K562 (cell line): ENCODE measurements around the gene RBM4B. TPM values are rescaled to one million over a fixed set of nuclear protein-coding genes. Genes with fewer than 3 reads are reported as not detected.

ENCODE experiments used
- BCL6 ChIP-seq: fragments of 250-450 bp; sonication (Bioruptor Pico); IDR thresholded peaks from 2 replicates; pipeline ENCODE4 v1.4.0; 2020
- GTF2F1 ChIP-seq: IDR thresholded peaks from 2 replicates; pipeline ENCODE4 v1.6.1; 2011; ENCODE audit warnings: low read depth, low read length, improper control_type of control experiment
- HDAC1 ChIP-seq, 2 experiments: fragments of 450-650 bp; IDR thresholded peaks; 2 replicates each; pipeline ENCODE4 v1.6.1; 2016 to 2017; ENCODE audit warnings: inconsistent platforms in 1 of 2, mild to moderate bottlenecking in 1 of 2, moderate library complexity in 1 of 2
- ILK ChIP-seq: fragments of 450-650 bp; IDR thresholded peaks from 2 replicates; pipeline ENCODE4 v1.6.1; 2016; ENCODE audit warnings: missing genetic modification characterization, low read depth, mild to moderate bottlenecking, missing compliant biosample characterization, moderate library complexity, borderline replicate concordance
- KAT8 ChIP-seq: fragments of 450-650 bp; IDR thresholded peaks from 2 replicates; pipeline ENCODE4 v1.6.1; 2016; ENCODE audit warnings: low read depth, mild to moderate bottlenecking
- MXI1 ChIP-seq: IDR thresholded peaks from 2 replicates; pipeline ENCODE4 v1.6.1; 2011; ENCODE audit warnings: low read depth, mild to moderate bottlenecking, improper control_type of control experiment, low read length
- MYBL2 ChIP-seq, 2 experiments: fragments of 450-650 bp in 1 of 2; sonication (generic) in 1 of 2; formaldehyde crosslinking in 1 of 2; IDR thresholded peaks; 2 replicates each; pipeline versions ENCODE4 v1.6.1 to v1.8.1; 2017 to 2022; ENCODE audit warnings: borderline replicate concordance in 1 of 2, inconsistent platforms in 1 of 2, low read depth in 1 of 2, mild to moderate bottlenecking in 1 of 2, missing genetic modification reagents in 1 of 2, moderate library complexity in 1 of 2
- NCOA2 ChIP-seq, 2 experiments: fragments of 450-650 bp; IDR thresholded peaks; 2 replicates each; pipeline ENCODE4 v1.6.1; 2018; ENCODE audit warnings: mild to moderate bottlenecking in 2 of 2, moderate library complexity in 1 of 2; ENCODE audit not compliant: partially characterized antibody in 2 of 2
- NR2F6 ChIP-seq: fragments of 450-650 bp; formaldehyde crosslinking; IDR thresholded peaks from 2 replicates; pipeline ENCODE4 v1.4.0; 2020; ENCODE audit warnings: mild to moderate bottlenecking
- POLR2A ChIP-seq: fragments of 450-650 bp; conservative IDR thresholded peaks from 2 replicates; pipeline ENCODE4 v1.6.1; 2016
- RBM34 ChIP-seq: fragments of 200-400 bp; formaldehyde crosslinking; IDR thresholded peaks from 2 replicates; pipeline ENCODE4 v1.6.1; 2018; ENCODE audit warnings: low read length, borderline replicate concordance; ENCODE audit not compliant: insufficient read depth
- SLC30A9 ChIP-seq: fragments of 250-450 bp; sonication (Bioruptor Pico); IDR thresholded peaks from 2 replicates; pipeline ENCODE4 v1.8.0; 2022; ENCODE audit warnings: mild to moderate bottlenecking, moderate library complexity
- TAF9B ChIP-seq: fragments of 450-650 bp; IDR thresholded peaks from 2 replicates; pipeline ENCODE4 v1.6.1; 2018; ENCODE audit warnings: mild to moderate bottlenecking; ENCODE audit not compliant: partially characterized antibody
- ZNF263 ChIP-seq: sonication (generic); formaldehyde crosslinking; IDR thresholded peaks from 2 replicates; pipeline ENCODE4 v1.8.0; 2022; ENCODE audit warnings: mild to moderate bottlenecking, missing genetic modification reagents, borderline replicate concordance
- ZNF354B ChIP-seq: fragments of 250-450 bp; sonication (Bioruptor Pico); IDR thresholded peaks from 2 replicates; pipeline ENCODE4 v1.4.0; 2020
- ZNF431 ChIP-seq: sonication (generic); formaldehyde crosslinking; IDR thresholded peaks from 2 replicates; pipeline ENCODE4 v1.8.0; 2022; ENCODE audit warnings: mild to moderate bottlenecking, missing genetic modification reagents
- ZNF584 ChIP-seq: fragments of 200-800 bp; sonication (Bioruptor generic); IDR thresholded peaks from 2 replicates; pipeline ENCODE4 v1.6.1; 2016; ENCODE audit warnings: low read depth, mild to moderate bottlenecking, missing genetic modification characterization, missing compliant biosample characterization
- ZNF766 ChIP-seq: fragments of 200-800 bp; sonication (Bioruptor generic); conservative IDR thresholded peaks from 2 replicates; pipeline ENCODE4 v1.6.1; 2016; ENCODE audit warnings: missing genetic modification characterization, missing compliant biosample characterization
- polyA plus RNA-seq, 8 experiments: library from polyadenylated mRNA; depleted of rRNA in 4 of 8; stranded (reverse) in 5 of 8; unstranded in 3 of 8; fragments of >200 nt; fragmentation: Nextera tagmentation in 2 of 8; fragmentation: Illumina TruSeq in 1 of 8; extraction: Ambion mirVana in 2 of 8; extraction: Trizol in 1 of 8; gene quantifications; 2 replicates each; pipeline versions ENCODE4 v1.2.1 to v1.2.3, GENCODE V29; 2011 to 2014; ENCODE audit warnings: inconsistent platforms in 1 of 8, missing spikeins in 1 of 8
- total RNA-seq, 7 experiments: library from RNA; depleted of rRNA in 6 of 7; stranded (reverse); fragments of >200 nt in 6 of 7; fragmentation: Illumina TruSeq in 2 of 7; extraction: Trizol in 2 of 7; gene quantifications; 2 replicates each; pipeline versions ENCODE4 v1.2.1 to v1.2.3, GENCODE V29; 2011 to 2021; ENCODE audit warnings: low replicate concordance in 1 of 7
- TF ChIP-seq, protein P1 (sequence below), 2 experiments: fragments of 450-650 bp; formaldehyde crosslinking in 1 of 2; IDR thresholded peaks; 2 replicates each; pipeline versions ENCODE4 v1.4.0 to v1.6.1; 2014 to 2020; ENCODE audit warnings: mild to moderate bottlenecking in 2 of 2, borderline replicate concordance in 1 of 2, low read depth in 1 of 2
- TF ChIP-seq, protein P2 (sequence below): sonication (generic); formaldehyde crosslinking; IDR thresholded peaks from 2 replicates; pipeline ENCODE4 v1.9.0; 2022; ENCODE audit warnings: mild to moderate bottlenecking, missing genetic modification reagents

RBM4B gene
- total and polyA plus RNA-seq, 9 of the 15 experiments (the other 6 are each of a cell fraction or from before 2014, with no cell fraction given) = 14.6 to 39.9 (median 23.3) TPM

DNA sequence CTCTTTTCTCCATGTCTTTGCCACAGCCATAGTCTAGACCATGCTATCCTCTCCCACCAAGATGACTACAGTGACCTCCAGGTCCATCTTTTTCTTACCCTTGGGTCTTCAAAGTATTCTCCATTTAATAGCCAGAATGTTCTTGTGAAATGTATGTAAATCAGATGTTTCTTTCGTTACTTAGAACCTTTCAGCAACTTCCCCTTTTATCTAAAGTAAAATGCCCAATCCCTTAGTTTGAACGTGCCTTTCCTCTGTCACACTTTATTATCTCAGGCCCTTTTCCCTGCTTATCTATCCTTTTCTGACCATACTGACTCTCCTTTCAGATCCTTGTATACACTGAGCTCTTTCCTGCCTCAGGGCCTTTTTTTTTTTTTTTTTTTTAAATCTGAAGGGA lies 17.9 kb downstream of the RBM4B start (continued):
- no peak for TF ChIP-seq ZNF584 (CRISPR knock-in tag)
- peak in 1 of 2 experiments; percentile 56; a peak in 1 of 4 replicates for TF ChIP-seq HDAC1 (IDR thresholded peaks at IDR 0.05)
- TF ChIP-seq ZNF263 (CRISPR knock-in tag) = no peak
- TF ChIP-seq, protein P1, sequence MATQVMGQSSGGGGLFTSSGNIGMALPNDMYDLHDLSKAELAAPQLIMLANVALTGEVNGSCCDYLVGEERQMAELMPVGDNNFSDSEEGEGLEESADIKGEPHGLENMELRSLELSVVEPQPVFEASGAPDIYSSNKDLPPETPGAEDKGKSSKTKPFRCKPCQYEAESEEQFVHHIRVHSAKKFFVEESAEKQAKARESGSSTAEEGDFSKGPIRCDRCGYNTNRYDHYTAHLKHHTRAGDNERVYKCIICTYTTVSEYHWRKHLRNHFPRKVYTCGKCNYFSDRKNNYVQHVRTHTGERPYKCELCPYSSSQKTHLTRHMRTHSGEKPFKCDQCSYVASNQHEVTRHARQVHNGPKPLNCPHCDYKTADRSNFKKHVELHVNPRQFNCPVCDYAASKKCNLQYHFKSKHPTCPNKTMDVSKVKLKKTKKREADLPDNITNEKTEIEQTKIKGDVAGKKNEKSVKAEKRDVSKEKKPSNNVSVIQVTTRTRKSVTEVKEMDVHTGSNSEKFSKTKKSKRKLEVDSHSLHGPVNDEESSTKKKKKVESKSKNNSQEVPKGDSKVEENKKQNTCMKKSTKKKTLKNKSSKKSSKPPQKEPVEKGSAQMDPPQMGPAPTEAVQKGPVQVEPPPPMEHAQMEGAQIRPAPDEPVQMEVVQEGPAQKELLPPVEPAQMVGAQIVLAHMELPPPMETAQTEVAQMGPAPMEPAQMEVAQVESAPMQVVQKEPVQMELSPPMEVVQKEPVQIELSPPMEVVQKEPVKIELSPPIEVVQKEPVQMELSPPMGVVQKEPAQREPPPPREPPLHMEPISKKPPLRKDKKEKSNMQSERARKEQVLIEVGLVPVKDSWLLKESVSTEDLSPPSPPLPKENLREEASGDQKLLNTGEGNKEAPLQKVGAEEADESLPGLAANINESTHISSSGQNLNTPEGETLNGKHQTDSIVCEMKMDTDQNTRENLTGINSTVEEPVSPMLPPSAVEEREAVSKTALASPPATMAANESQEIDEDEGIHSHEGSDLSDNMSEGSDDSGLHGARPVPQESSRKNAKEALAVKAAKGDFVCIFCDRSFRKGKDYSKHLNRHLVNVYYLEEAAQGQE (IDR thresholded peaks at IDR 0.05; ENCODE audit: borderline replicate concordance) = no peak
- TF ChIP-seq, protein P1 (CRISPR knock-in tag; IDR thresholded peaks at IDR 0.05; ENCODE audit: low read depth) = no peak
- TF ChIP-seq ZNF354B = no peak
- no peak for TF ChIP-seq ILK (tag)
- TF ChIP-seq RBM34 = no peak
- no peak for TF ChIP-seq ZNF431 (CRISPR knock-in tag)
- TF ChIP-seq SLC30A9 = no peak
- peak; percentile 14; the same call in 1 of the 2 replicates for TF ChIP-seq POLR2A
- no peak for TF ChIP-seq NR2F6 (CRISPR knock-in tag)
- no peak for TF ChIP-seq GTF2F1
- no peak for TF ChIP-seq NCOA2 (IDR thresholded peaks at IDR 0.05; ENCODE audit: partially characterized antibody in 2 of 2)
- no peak for TF ChIP-seq MXI1
- TF ChIP-seq KAT8 = no peak
- no peak for TF ChIP-seq TAF9B
- no peak for TF ChIP-seq BCL6 (CRISPR knock-in tag)
- TF ChIP-seq, protein P2, sequence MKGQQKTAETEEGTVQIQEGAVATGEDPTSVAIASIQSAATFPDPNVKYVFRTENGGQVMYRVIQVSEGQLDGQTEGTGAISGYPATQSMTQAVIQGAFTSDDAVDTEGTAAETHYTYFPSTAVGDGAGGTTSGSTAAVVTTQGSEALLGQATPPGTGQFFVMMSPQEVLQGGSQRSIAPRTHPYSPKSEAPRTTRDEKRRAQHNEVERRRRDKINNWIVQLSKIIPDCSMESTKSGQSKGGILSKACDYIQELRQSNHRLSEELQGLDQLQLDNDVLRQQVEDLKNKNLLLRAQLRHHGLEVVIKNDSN (CRISPR knock-in tag) = no peak
- TF ChIP-seq MYBL2 (IDR thresholded peaks at IDR 0.05; ENCODE audit: low read depth) = no peak
- no peak for TF ChIP-seq MYBL2 (CRISPR knock-in tag; IDR thresholded peaks at IDR 0.05; ENCODE audit: borderline replicate concordance)
- no peak for TF ChIP-seq ZNF766
